ENCODE results near the gene RPL19.

Gene RPL19

DNA sequence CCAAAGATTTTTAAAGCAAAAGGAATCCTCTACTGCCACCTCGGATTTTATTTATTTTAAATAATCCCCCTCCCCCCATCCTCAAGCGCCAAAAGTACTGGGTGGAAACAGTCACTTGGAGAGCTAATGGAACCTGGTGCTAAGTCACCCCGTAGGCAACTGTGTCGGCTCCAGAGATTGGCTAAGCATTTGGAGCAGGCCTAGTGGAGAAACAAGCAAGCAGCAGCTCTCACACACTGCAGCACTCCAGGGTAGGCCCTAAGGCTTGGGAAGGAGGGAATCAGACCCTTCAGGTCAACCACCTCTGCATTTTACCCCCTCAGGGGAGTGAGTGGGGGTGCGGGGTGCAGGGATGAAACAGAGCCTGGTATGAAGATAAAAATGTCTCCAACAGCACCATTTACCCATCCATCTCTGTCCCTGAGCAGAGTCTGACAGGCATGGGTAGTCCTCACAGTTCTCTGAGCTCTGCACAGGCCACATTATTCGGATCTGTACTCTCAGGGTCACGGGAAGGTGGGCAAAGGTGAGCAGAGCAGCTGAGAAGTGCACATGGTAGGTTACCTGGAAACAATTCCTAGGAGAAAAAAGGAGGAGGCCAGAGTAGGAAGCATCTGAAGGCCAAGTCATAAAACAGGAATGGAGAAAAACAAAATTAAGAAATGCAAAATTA, 52.8 kb downstream of the RPL19 start:
- DNase-seq: no peak
